Stimulated activated CD8-positive, alpha-beta memory T cell treated with anti-CD3 and anti-CD28 coated beads, Interleukin-7, amount 100 ng/mL, for 24 hours (primary cell): ENCODE results near the gene CFAP126.
A peak's percentile ranks its signal among the peaks of the same experiment; 100 is the strongest.
"Not testable (repeated sequence)": the region's sequence is repeated elsewhere in the genome, so short reads cannot be mapped to it uniquely, and the experiment has no call there.

ENCODE experiments used
- DNase-seq: peaks from one replicate; pipeline ENCODE4 v3.0.0-alpha.2; 2020; ENCODE audit warnings: low read depth

Gene CFAP126

GRCh38 chr1:161367684-161368400 is at the start of gene CFAP126:
TSS of gene CFAP126 (minus strand) at chr1:161367876. CDS start at chr1:161367868, 8 bp downstream.
- DNase-seq, result no peak

GRCh38 chr1:161413050-161413449 is 45.4 kb upstream of the CFAP126 start:
- DNase-seq, result not testable (repeated sequence)

GRCh38 chr1:161410636-161410970 is 42.9 kb upstream of the CFAP126 start:
- not testable (repeated sequence) for DNase-seq

- DNase-seq, result not testable (repeated sequence)
Measured at GRCh38 chr1:161409848-161410635, 42.4 kb upstream of the CFAP126 start.

- DNase-seq, result no peak
Measured at GRCh38 chr1:161408429-161409052, 40.9 kb upstream of the CFAP126 start.

- no peak for DNase-seq
Measured at GRCh38 chr1:161407451-161407985, 39.8 kb upstream of the CFAP126 start.

- not testable (repeated sequence) for DNase-seq
Measured at GRCh38 chr1:161406551-161406950, 38.9 kb upstream of the CFAP126 start.

- no peak for DNase-seq
Measured at GRCh38 chr1:161404051-161404597, 36.4 kb upstream of the CFAP126 start.

GRCh38 chr1:161402446-161402845 is 34.8 kb upstream of the CFAP126 start:
- DNase-seq, result no peak

GRCh38 chr1:161399257-161399998 is 31.8 kb upstream of the CFAP126 start:
- peak; percentile 93 for DNase-seq

GRCh38 chr1:161398900-161399256 is 31.2 kb upstream of the CFAP126 start:
- DNase-seq, result no peak

- DNase-seq, result not testable (repeated sequence)
Measured at GRCh38 chr1:161397038-161397437, 29.4 kb upstream of the CFAP126 start.

GRCh38 chr1:161393151-161393550 is 25.5 kb upstream of the CFAP126 start:
- no peak for DNase-seq

GRCh38 chr1:161391611-161392010 is 23.9 kb upstream of the CFAP126 start:
- DNase-seq, result no peak

- DNase-seq, result not testable (repeated sequence)
Measured at GRCh38 chr1:161391136-161391535, 23.5 kb upstream of the CFAP126 start.

GRCh38 chr1:161390559-161390858 is 22.8 kb upstream of the CFAP126 start:
- no peak for DNase-seq

- peak; percentile 88 for DNase-seq
Measured at GRCh38 chr1:161389691-161390558, 22.2 kb upstream of the CFAP126 start.

GRCh38 chr1:161389158-161389557 is 21.5 kb upstream of the CFAP126 start:
- not testable (repeated sequence) for DNase-seq

GRCh38 chr1:161388639-161389038 is 21.0 kb upstream of the CFAP126 start:
- DNase-seq, result no peak

- no peak for DNase-seq
Measured at GRCh38 chr1:161382214-161383019, 14.7 kb upstream of the CFAP126 start.
